Tibial nerve (tissue), 4 donors: Measurements from ENCODE around the gene MYCBPAP.

Experiments
- EP300 ChIP-seq, 2 donors: sonication (generic); formaldehyde crosslinking; IDR thresholded peaks; one replicate each; pipeline ENCODE4 v1.6.1; 2017; ENCODE audit warnings: antibody characterized with exemption in 2 of 2, mild to moderate bottlenecking in 1 of 2
- POLR2A ChIP-seq, 2 donors: fragments of 450-650 bp; IDR thresholded peaks; one replicate each; pipeline ENCODE4 v1.6.1; 2017; ENCODE audit warnings: antibody characterized with exemption in 2 of 2, mild to moderate bottlenecking in 2 of 2, moderate library complexity in 2 of 2
- TF ChIP-seq, protein P1 (sequence below), 5 experiments: fragments of 200-600 bp in 3 of 5; fragments of 450-650 bp in 2 of 5; sonication (generic) in 3 of 5; IDR thresholded peaks; one replicate each; pipeline ENCODE4 v1.5.1; 2016 to 2019; ENCODE audit warnings: antibody characterized with exemption in 5 of 5, mild to moderate bottlenecking in 3 of 5, moderate library complexity in 2 of 5

DNA sequence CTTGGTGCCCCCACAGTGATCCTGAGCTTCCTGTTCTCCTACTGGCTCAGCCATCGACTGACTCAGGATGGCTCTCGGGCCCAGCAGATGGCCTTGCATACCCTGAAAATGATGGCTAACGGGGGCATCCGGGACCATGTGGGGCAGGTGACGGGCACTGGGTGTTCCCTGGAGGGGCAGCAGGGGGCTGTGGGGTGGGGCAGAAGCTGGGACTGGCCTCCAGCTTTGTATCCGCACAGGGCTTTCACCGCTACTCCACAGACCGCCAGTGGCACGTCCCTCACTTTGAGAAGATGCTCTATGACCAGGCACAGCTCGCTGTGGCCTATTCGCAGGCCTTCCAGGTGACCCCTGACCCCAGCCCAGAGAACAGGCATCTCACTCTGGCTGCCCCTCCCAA, 41.7 kb downstream of the MYCBPAP start:
- TF ChIP-seq POLR2A (IDR thresholded peaks at IDR 0.05) = no peak
- TF ChIP-seq, protein P1, sequence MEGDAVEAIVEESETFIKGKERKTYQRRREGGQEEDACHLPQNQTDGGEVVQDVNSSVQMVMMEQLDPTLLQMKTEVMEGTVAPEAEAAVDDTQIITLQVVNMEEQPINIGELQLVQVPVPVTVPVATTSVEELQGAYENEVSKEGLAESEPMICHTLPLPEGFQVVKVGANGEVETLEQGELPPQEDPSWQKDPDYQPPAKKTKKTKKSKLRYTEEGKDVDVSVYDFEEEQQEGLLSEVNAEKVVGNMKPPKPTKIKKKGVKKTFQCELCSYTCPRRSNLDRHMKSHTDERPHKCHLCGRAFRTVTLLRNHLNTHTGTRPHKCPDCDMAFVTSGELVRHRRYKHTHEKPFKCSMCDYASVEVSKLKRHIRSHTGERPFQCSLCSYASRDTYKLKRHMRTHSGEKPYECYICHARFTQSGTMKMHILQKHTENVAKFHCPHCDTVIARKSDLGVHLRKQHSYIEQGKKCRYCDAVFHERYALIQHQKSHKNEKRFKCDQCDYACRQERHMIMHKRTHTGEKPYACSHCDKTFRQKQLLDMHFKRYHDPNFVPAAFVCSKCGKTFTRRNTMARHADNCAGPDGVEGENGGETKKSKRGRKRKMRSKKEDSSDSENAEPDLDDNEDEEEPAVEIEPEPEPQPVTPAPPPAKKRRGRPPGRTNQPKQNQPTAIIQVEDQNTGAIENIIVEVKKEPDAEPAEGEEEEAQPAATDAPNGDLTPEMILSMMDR (IDR thresholded peaks at IDR 0.05) = no peak
- TF ChIP-seq EP300 (IDR thresholded peaks at IDR 0.05) = no peak
